Endothelial cell of umbilical vein (primary cell): ENCODE data around the gene SETD2. TPM values are rescaled to one million over a fixed set of nuclear protein-coding genes. Genes with fewer than 3 reads are reported as not detected.

Experiments
- BruUV-seq: library from RNA; stranded (reverse); fragments of 400-500 nt; replicated peaks from 2 replicates; lab custom pipeline; 2021; lab: Mats Ljungman, UMichigan
- CTCF ChIA-PET: fragments of 300-600, 350-600 bp; sonication (Branson Sonifier 250); formaldehyde crosslinking; loops from one replicate; lab custom pipeline; 2021; ENCODE audit warnings: antibody characterized with exemption, inconsistent platforms; lab: Charles Lee
- POLR2A ChIA-PET: fragments of 300-600, 350-600 bp; sonication (Branson Sonifier 250); formaldehyde crosslinking; loops from one replicate; lab custom pipeline; 2021; ENCODE audit warnings: antibody characterized with exemption, inconsistent platforms; lab: Charles Lee
- DNase-seq: peaks from one replicate; pipeline ENCODE4 v3.0.0-alpha.2; 2011; ENCODE audit warnings: low read depth, low spot score
- FAIRE-seq: peaks from 2 replicates; lab custom pipeline; 2011; peaks lifted over from hg19 to GRCh38; lab: Jason Lieb, UNC
- H2AFZ ChIP-seq: 2 replicates; pipeline ENCODE4 v1.6.0; 2012; ENCODE audit warnings: low read depth, low read length, control low read depth, inconsistent platforms
- H3K27ac ChIP-seq: 2 replicates; pipeline ENCODE4 v1.5.1; 2011; ENCODE audit warnings: low read depth, mild to moderate bottlenecking, control low read depth, low read length, moderate library complexity; ENCODE audit not compliant: insufficient read depth
- H3K27me3 ChIP-seq, 2 experiments: 2 replicates each; pipeline versions ENCODE4 v1.6.0 to v1.6.1; 2011; ENCODE audit warnings: low read length in 2 of 2, mixed read lengths in 1 of 2; ENCODE audit not compliant: control insufficient read depth in 2 of 2, insufficient read depth in 2 of 2
- H3K36me3 ChIP-seq, 2 experiments: 2 replicates in 1 of 2; 3 replicates in 1 of 2; pipeline ENCODE4 v1.5.1; 2011; ENCODE audit warnings: low read length in 2 of 2, mild to moderate bottlenecking in 1 of 2, moderate library complexity in 1 of 2; ENCODE audit not compliant: control insufficient read depth in 2 of 2, insufficient read depth in 2 of 2; ENCODE audit errors: extremely low read depth in 1 of 2
- H3K4me1 ChIP-seq: 3 replicates; pipeline ENCODE4 v1.5.1; 2011; ENCODE audit warnings: mild to moderate bottlenecking, low read length; ENCODE audit not compliant: control insufficient read depth, insufficient read depth; ENCODE audit errors: extremely low read depth
- H3K4me2 ChIP-seq: 2 replicates; pipeline ENCODE4 v1.6.1; 2011; ENCODE audit warnings: low read length, control low read depth, mixed read lengths; ENCODE audit not compliant: insufficient read depth
- H3K4me3 ChIP-seq, 3 experiments: fragments of 200-600 bp in 1 of 3; sonication (generic), shearing (Covaris generic) in 1 of 3; replicated peaks in 1 of 3; 2 replicates each; pipeline ENCODE4 v1.5.1; 2011 to 2016; ENCODE audit warnings: control low read depth in 3 of 3, low read length in 3 of 3, mild to moderate bottlenecking in 2 of 3, inconsistent platforms in 1 of 3, low read depth in 1 of 3, moderate library complexity in 1 of 3; ENCODE audit not compliant: insufficient read depth in 1 of 3
- H3K79me2 ChIP-seq: 2 replicates; pipeline ENCODE4 v1.6.0; 2012; ENCODE audit warnings: low read length, inconsistent platforms; ENCODE audit not compliant: control insufficient read depth, insufficient read depth
- H3K9ac ChIP-seq: replicated peaks from 2 replicates; pipeline ENCODE3; 2011; ENCODE audit warnings: low read length, control low read depth; ENCODE audit not compliant: insufficient read depth; ENCODE audit errors: extremely low read depth
- H3K9me1 ChIP-seq: replicated peaks from 3 replicates; pipeline ENCODE4 v1.6.0; 2011; ENCODE audit warnings: mild to moderate bottlenecking, low read length; ENCODE audit not compliant: control insufficient read depth, insufficient read depth; ENCODE audit errors: extremely low read depth
- H3K9me3 ChIP-seq: replicated peaks from 2 replicates; pipeline ENCODE4 v1.5.1; 2012; ENCODE audit warnings: low read length, inconsistent platforms; ENCODE audit not compliant: control insufficient read depth, insufficient read depth
- H4K20me1 ChIP-seq: replicated peaks from 2 replicates; pipeline ENCODE3; 2011; ENCODE audit warnings: mild to moderate bottlenecking, low read length; ENCODE audit not compliant: control insufficient read depth, insufficient read depth; ENCODE audit errors: extremely low read depth
- CTCF ChIP-seq, 2 donors: IDR thresholded peaks; 1 replicate in 1 of 2; 2 replicates in 1 of 2; pipeline ENCODE4 v1.5.1; 2011; ENCODE audit warnings: low read length in 2 of 2, mild to moderate bottlenecking in 2 of 2, moderate library complexity in 2 of 2, control low read depth in 1 of 2, inconsistent platforms in 1 of 2, low read depth in 1 of 2; ENCODE audit not compliant: insufficient read depth in 1 of 2; ENCODE audit errors: extremely low read depth in 1 of 2
- EZH2 ChIP-seq: IDR thresholded peaks from 2 replicates; pipeline ENCODE4 v1.6.1; 2012; ENCODE audit warnings: borderline replicate concordance, low read depth, mild to moderate bottlenecking, moderate library complexity, low read length, inconsistent platforms; ENCODE audit not compliant: severe bottlenecking
- FOS ChIP-seq: IDR thresholded peaks from 2 replicates; pipeline ENCODE4 v1.6.1; 2011; ENCODE audit warnings: mild to moderate bottlenecking, low read length, moderate library complexity, borderline replicate concordance; ENCODE audit not compliant: insufficient read depth
- GATA2 ChIP-seq: IDR thresholded peaks from 2 replicates; pipeline ENCODE4 v1.7.0; 2011; ENCODE audit warnings: low read depth, mild to moderate bottlenecking, moderate library complexity, mixed read lengths, low read length; ENCODE audit not compliant: insufficient read length, insufficient read depth
- JUN ChIP-seq: IDR thresholded peaks from 2 replicates; pipeline ENCODE4 v1.6.1; 2011; ENCODE audit warnings: borderline replicate concordance, low read depth; ENCODE audit not compliant: insufficient read length, insufficient read depth
- MAX ChIP-seq: IDR thresholded peaks from 2 replicates; pipeline ENCODE4 v1.6.1; 2011; ENCODE audit not compliant: insufficient read depth, insufficient read length
- MYC ChIP-seq: IDR thresholded peaks from one replicate; pipeline ENCODE4 v1.6.1; 2011; ENCODE audit warnings: mild to moderate bottlenecking, low read depth, low read length
- POLR2A ChIP-seq: IDR thresholded peaks from 2 replicates; pipeline ENCODE4 v1.6.1; 2012; ENCODE audit warnings: low read depth, mild to moderate bottlenecking, control low read depth, low read length
- POLR2AphosphoS5 ChIP-seq: IDR thresholded peaks from 2 replicates; pipeline ENCODE4 v1.6.1; 2012; ENCODE audit warnings: low read depth, mild to moderate bottlenecking, control low read depth, low read length, moderate library complexity; ENCODE audit not compliant: insufficient read depth
- dilution Hi-C: fragments of 300-500 bp; cut with MboI; formaldehyde crosslinking; loops from one replicate; pipeline ENCODE4 v1.15.0; 2019; ENCODE audit warnings: low sequenced_read_pairs; ENCODE audit not compliant: extremely low pct_ligation_motif_present
- intact Hi-C: fragments of 100-400 bp; cut with micrococcal nuclease; formaldehyde crosslinking; loops from one replicate; pipeline ENCODE4 v1.10.0; 2022
- polyA plus RNA-seq, 4 experiments: library from polyadenylated mRNA; depleted of rRNA in 3 of 4; stranded (reverse) in 3 of 4; unstranded in 1 of 4; fragments of >200 nt; gene quantifications; 2 replicates each; pipeline versions ENCODE4 v1.2.1 to v1.2.3, GENCODE V29; 2011 to 2012; ENCODE audit warnings: missing spikeins in 1 of 4
- total RNA-seq: library from RNA; stranded (reverse); gene quantifications from 2 replicates; pipeline ENCODE4 v1.2.3, GENCODE V29; 2021

SETD2 gene
- total and polyA plus RNA-seq, 2 donors (not counting 3 experiments of a cell fraction or from before 2014, with no cell fraction given), result 13.7 to 41.4 TPM

GRCh38 chr3:47013231-47013630 is 150.7 kb downstream of the SETD2 start:
- Histone ChIP-seq H3K27me3 (no peaks in the 10 kb centered on the region), H4K20me1 (no peaks in the 10 kb centered on the region), H3K27ac (no peak overlapping the region), H3K9ac (no peak overlapping the region), H3K9me1 (no peaks in the 10 kb centered on the region), H3K79me2 (no peaks in the 10 kb centered on the region), H2AFZ (no peak overlapping the region), H3K4me2 (no peak overlapping the region), H3K4me1 (peaks cover 18% of the 10 kb centered on the region), H3K9me3 (no peaks in the 10 kb centered on the region), H3K4me3 (no peak overlapping the region), H3K36me3 (peaks cover 2 to 7% of the 10 kb centered on the region in 2 experiments)
- ChIA-PET POLR2A (no interaction called here), CTCF (no interaction called here)
- intact Hi-C loops, result loop anchor here (10.0 kb wide), 1 partner anchor 362 kb away; no protein-coding TSS in a partner anchor
- DNase-seq (no peak), FAIRE-seq (no peak)
- no TSS peak for BruUV-seq
- dilution Hi-C loops, result no loop called here
- TF ChIP-seq GATA2 (no peak), MYC (no peak), CTCF (IDR thresholded peaks at IDR 0.05; ENCODE audit: extremely low read depth in 1 of 2, insufficient read depth in 1 of 2, low read depth in 1 of 2, low read length in 2 of 2) (no peak), EZH2 (no peak), FOS (no peak), JUN (no peak), POLR2A (no peak), MAX (no peak), POLR2AphosphoS5 (no peak)
